MCF 10A (cell line): ENCODE measurements around the gene ACAT1. TPM values are rescaled to one million over a fixed set of nuclear protein-coding genes. Genes with fewer than 3 reads are reported as not detected.

Experiments used
- BruUV-seq: library from RNA; stranded (reverse); fragments of 400-500 nt; replicated peaks from 2 replicates; lab custom pipeline; 2021; lab: Mats Ljungman, UMichigan
- CTCF ChIA-PET: fragments of 300-600 bp; sonication (Branson Sonifier 250); formaldehyde crosslinking; extraction: SDS; loops from one replicate; lab custom pipeline; 2021; ENCODE audit warnings: antibody characterized with exemption, inconsistent platforms; lab: Yijun Ruan, JAX
- POLR2A ChIA-PET: fragments of 300-600, 350-650 bp; sonication (Branson Sonifier 250); formaldehyde crosslinking; extraction: SDS; loops from one replicate; lab custom pipeline; 2020; ENCODE audit warnings: antibody characterized with exemption, inconsistent platforms; lab: Yijun Ruan, JAX
- DNase-seq: peaks from one replicate; pipeline ENCODE4 v3.0.0-alpha.2; 2018; ENCODE audit not compliant: unreplicated experiment
- H3K27ac Mint-ChIP-seq: one replicate; pipeline ENCODE4 v1.8.0; 2022; ENCODE audit warnings: mild to moderate bottlenecking, low read depth, mixed read lengths; ENCODE audit not compliant: unreplicated experiment
- H3K27me3 Mint-ChIP-seq: one replicate; pipeline ENCODE4 v1.8.0; 2022; ENCODE audit warnings: mixed read lengths; ENCODE audit not compliant: insufficient read depth, unreplicated experiment
- H3K36me3 Mint-ChIP-seq: one replicate; pipeline ENCODE4 v1.8.0; 2022; ENCODE audit warnings: mild to moderate bottlenecking, moderate library complexity, mixed read lengths; ENCODE audit not compliant: insufficient read depth, unreplicated experiment
- H3K4me1 Mint-ChIP-seq: one replicate; pipeline ENCODE4 v1.8.0; 2022; ENCODE audit warnings: mixed read lengths; ENCODE audit not compliant: insufficient read depth, unreplicated experiment
- H3K4me3 Mint-ChIP-seq: one replicate; pipeline ENCODE4 v1.8.0; 2022; ENCODE audit warnings: mild to moderate bottlenecking, moderate library complexity, mixed read lengths; ENCODE audit not compliant: unreplicated experiment
- H3K9me3 Mint-ChIP-seq: one replicate; pipeline ENCODE4 v1.8.0; 2022; ENCODE audit warnings: mixed read lengths; ENCODE audit not compliant: unreplicated experiment
- intact Hi-C: fragments of 100-400 bp; cut with micrococcal nuclease; formaldehyde crosslinking; loops from 2 replicates; pipeline ENCODE4 v1.14.1; 2022
- total RNA-seq: library from RNA; stranded (reverse); gene quantifications from 2 replicates; pipeline ENCODE4 v1.2.3, GENCODE V29; 2022
- TF ChIP-seq, protein P1 (sequence below): fragments of 200-600 bp; IDR thresholded peaks from one replicate; pipeline ENCODE4 v1.8.0; 2022; ENCODE audit warnings: antibody characterized with exemption, mild to moderate bottlenecking; ENCODE audit not compliant: unreplicated experiment

The ACAT1 gene
- total RNA-seq, 1 experiment from 2014 or later = 86.8 TPM

DNA sequence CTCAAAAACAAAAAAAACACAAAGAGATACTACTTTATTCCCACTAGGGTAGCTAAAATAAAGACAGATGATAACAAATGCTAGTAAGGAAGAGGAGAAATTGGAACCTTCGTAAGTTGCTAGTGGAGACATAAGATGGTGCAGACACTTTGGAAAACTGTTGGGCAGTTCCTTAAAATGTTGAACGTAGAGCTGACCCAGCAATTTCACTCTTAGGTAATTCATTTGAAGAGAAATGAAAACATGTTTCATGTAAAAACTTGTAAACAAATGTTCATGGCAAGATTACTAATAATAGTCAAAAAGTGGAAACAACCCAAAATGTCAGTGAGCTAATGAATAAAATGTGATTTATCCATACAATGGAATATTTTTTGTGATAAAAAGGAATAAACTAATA, 29.2 kb upstream of the ACAT1 start:
- DNase-seq = no peak
- no TSS peak for BruUV-seq
- Mint-ChIP-seq H3K36me3 (peaks cover 65% of the 10 kb centered on the region), H3K9me3 (no peaks in the 10 kb centered on the region), H3K27ac (peak overlapping the region; percentile 31), H3K4me1 (no peaks in the 10 kb centered on the region), H3K27me3 (no peaks in the 10 kb centered on the region), H3K4me3 (no peak overlapping the region)
- intact Hi-C loops = no loop called here
- TF ChIP-seq, protein P1, sequence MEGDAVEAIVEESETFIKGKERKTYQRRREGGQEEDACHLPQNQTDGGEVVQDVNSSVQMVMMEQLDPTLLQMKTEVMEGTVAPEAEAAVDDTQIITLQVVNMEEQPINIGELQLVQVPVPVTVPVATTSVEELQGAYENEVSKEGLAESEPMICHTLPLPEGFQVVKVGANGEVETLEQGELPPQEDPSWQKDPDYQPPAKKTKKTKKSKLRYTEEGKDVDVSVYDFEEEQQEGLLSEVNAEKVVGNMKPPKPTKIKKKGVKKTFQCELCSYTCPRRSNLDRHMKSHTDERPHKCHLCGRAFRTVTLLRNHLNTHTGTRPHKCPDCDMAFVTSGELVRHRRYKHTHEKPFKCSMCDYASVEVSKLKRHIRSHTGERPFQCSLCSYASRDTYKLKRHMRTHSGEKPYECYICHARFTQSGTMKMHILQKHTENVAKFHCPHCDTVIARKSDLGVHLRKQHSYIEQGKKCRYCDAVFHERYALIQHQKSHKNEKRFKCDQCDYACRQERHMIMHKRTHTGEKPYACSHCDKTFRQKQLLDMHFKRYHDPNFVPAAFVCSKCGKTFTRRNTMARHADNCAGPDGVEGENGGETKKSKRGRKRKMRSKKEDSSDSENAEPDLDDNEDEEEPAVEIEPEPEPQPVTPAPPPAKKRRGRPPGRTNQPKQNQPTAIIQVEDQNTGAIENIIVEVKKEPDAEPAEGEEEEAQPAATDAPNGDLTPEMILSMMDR = no peak
- ChIA-PET POLR2A (interaction anchor here (1.2 kb wide), 1 partner anchor 14 kb away, joined by 3 read pairs; no protein-coding TSS in a partner anchor), CTCF (interaction anchor here (0.6 kb wide), 1 partner anchor 30 kb away, joined by 3 read pairs; no protein-coding TSS in a partner anchor)

DNA sequence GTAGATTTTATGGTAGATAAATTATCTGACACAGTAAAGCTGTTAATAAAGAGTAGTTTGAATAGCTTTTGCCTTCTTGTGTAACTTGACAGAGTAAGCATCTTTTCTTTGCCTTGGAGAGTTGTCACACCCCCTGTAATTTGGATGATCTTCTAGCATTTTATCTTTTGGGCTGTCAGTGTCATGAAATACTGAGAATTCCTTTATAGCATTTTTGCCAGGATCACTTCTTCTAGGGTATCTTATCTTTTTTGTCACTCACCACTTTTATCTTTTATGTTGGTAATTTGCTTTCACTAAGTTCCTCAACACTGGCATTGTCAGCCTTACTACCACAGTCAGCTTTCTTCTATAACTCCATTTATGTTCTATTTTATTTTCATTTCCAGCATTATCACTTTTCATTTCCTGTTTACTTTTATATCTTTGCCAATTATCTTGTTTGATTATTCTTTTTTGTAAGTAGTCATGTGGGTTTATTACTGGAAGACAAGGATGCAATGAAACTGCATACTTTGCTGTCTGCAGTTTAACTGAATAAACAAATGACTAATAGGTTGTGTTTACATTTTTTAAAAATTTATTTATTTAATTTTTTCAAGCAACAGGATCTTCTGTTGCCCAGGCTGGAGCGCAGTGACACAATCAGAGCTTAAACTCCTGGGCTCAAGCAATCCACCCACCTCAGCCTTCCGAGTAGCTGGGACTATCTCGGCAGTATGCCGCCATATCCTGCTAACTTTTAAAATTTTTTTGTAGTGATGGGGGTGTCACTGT, 28.1 kb upstream of the ACAT1 start:
- Mint-ChIP-seq H3K27ac (no peak overlapping the region), H3K27me3 (no peaks in the 10 kb centered on the region), H3K9me3 (no peaks in the 10 kb centered on the region), H3K4me3 (no peak overlapping the region), H3K4me1 (no peaks in the 10 kb centered on the region), H3K36me3 (peaks cover 72% of the 10 kb centered on the region)
- BruUV-seq = no TSS peak
- POLR2A ChIA-PET = interaction anchor here (0.6 to 0.7 kb wide), 3 partner anchors 26 to 244 kb away, joined by 3 to 4 read pairs (median 4); no protein-coding TSS in a partner anchor
- intact Hi-C loops = no loop called here
- TF ChIP-seq, protein P1 = no peak
- peak; percentile 13 for DNase-seq
- CTCF ChIA-PET = no interaction called here

DNA sequence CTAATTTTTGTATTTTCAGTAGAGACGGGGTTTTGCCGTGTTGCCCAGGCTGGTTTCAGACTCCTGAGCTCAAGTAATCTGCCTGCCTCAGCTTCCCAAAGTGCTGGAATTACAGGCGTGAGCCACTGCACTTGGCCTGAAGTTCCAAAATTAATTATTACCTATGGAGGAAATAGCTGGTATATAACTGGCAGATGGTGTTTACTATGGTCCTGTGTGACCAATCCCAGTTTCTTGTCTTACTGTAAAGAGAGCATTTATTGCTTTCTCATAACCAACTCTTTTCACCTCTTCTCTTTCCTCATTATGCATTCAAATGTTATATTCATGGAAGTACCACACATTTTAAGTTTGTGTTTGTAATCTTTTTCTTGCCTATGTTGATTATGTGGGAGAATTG, 24.2 kb upstream of the ACAT1 start:
- TF ChIP-seq, protein P1 = no peak
- Mint-ChIP-seq H3K9me3 (no peaks in the 10 kb centered on the region), H3K27ac (no peak overlapping the region), H3K27me3 (no peaks in the 10 kb centered on the region), H3K36me3 (peaks cover 83% of the 10 kb centered on the region), H3K4me1 (no peaks in the 10 kb centered on the region), H3K4me3 (no peak overlapping the region)
- ChIA-PET CTCF (interaction anchor here (1.1 kb wide), 1 partner anchor 22 kb away, joined by 4 read pairs; no protein-coding TSS in a partner anchor), POLR2A (interaction anchor here (1.2 kb wide), 1 partner anchor 10 kb away, joined by 3 read pairs; no protein-coding TSS in a partner anchor)
- no TSS peak for BruUV-seq
- DNase-seq = no peak
- intact Hi-C loops = no loop called here

DNA sequence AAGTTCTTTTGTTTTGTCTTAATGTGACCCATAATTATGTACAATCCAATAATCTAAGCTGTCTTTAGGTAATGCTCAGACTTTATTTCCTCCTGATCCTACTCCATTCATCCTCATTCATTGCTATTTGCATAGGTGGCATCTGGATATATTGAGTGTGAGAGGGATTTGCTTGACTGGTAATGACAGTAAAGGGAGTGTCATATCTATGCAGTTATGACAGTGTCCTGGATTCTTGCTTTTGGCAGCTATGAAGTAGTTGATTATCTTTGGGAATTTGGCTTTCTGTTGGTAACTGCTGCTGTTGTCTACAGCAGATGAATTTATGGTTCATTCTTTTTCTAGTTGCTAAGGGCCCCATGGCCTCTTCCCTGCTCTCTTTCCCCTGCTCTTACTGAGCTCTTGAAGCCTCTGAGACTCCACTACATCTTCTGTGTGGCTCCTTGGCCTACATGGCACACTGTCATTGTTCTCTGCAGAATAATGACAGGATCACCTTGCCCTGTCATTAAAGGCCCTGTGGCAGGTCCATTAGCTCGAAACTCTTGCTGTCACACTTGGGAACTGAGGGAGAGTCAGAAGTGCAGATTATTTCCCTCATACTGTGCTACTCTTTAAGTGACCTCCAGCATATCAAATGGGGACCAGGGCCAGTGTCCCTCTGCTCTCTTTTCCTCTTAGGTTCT, 20.1 kb upstream of the ACAT1 start:
- Mint-ChIP-seq H3K27ac (no peak overlapping the region), H3K27me3 (no peaks in the 10 kb centered on the region), H3K4me1 (no peaks in the 10 kb centered on the region), H3K4me3 (no peak overlapping the region), H3K9me3 (no peaks in the 10 kb centered on the region), H3K36me3 (peaks cover 74% of the 10 kb centered on the region)
- no peak for DNase-seq
- TF ChIP-seq, protein P1 = no peak
- intact Hi-C loops = no loop called here
- BruUV-seq = no TSS peak
- ChIA-PET POLR2A (interaction anchor here (0.7 kb wide), 1 partner anchor 30 kb away, joined by 3 read pairs; no protein-coding TSS in a partner anchor), CTCF (interaction anchor here (0.6 kb wide), 1 partner anchor 42 kb away, joined by 3 read pairs; no protein-coding TSS in a partner anchor)
